HG03575 (cell line): Measurements from ENCODE around the gene POFUT2.

Experiments
- ATAC-seq: cut with Tn5 transposase; IDR thresholded peaks from one replicate; pipeline ENCODE4 v1.9.1; 2021; ENCODE audit not compliant: unreplicated experiment, insufficient number of reproducible peaks, low FRiP score; ENCODE audit errors: extremely low read depth

The POFUT2 gene

GRCh38 chr21:45277101-45278045 lies 10.3 kb downstream of the POFUT2 start:
- ATAC-seq, result no peak

GRCh38 chr21:45276596-45276995 lies 11.1 kb downstream of the POFUT2 start:
- no peak for ATAC-seq

GRCh38 chr21:45270306-45270821 lies 17.3 kb downstream of the POFUT2 start:
- no peak for ATAC-seq

- ATAC-seq, result no peak
These were observed 17.8 kb downstream of the POFUT2 start for GRCh38 chr21:45269861-45270260.

GRCh38 chr21:45267390-45267760 lies 20.3 kb downstream of the POFUT2 start:
- no peak for ATAC-seq

- ATAC-seq, result no peak
These were observed 20.9 kb downstream of the POFUT2 start for GRCh38 chr21:45266518-45267389.

- ATAC-seq, result no peak
These were observed 21.8 kb downstream of the POFUT2 start for GRCh38 chr21:45265721-45266517.

- no peak for ATAC-seq
These were observed 22.7 kb downstream of the POFUT2 start for GRCh38 chr21:45264912-45265515.

- no peak for ATAC-seq
These were observed 23.4 kb downstream of the POFUT2 start for GRCh38 chr21:45264146-45264911.

GRCh38 chr21:45263534-45263933 lies 24.2 kb downstream of the POFUT2 start:
- ATAC-seq, result no peak

- no peak for ATAC-seq
These were observed 25.1 kb downstream of the POFUT2 start for GRCh38 chr21:45262616-45263015.

GRCh38 chr21:45262041-45262581 lies 25.6 kb downstream of the POFUT2 start:
- ATAC-seq, result no peak

- no peak for ATAC-seq
These were observed 26.6 kb downstream of the POFUT2 start for GRCh38 chr21:45261093-45261492.

- ATAC-seq, result no peak
These were observed 27.4 kb downstream of the POFUT2 start for GRCh38 chr21:45260191-45260825.

- ATAC-seq, result no peak
These were observed 28.4 kb downstream of the POFUT2 start for GRCh38 chr21:45259206-45259840.

GRCh38 chr21:45258466-45258865 lies 29.2 kb downstream of the POFUT2 start:
- no peak for ATAC-seq
